Nephron (organoid): Measurements from ENCODE around the gene OR5D16.
"Not testable (repeated sequence)": the region's sequence is repeated elsewhere in the genome, so short reads cannot be mapped to it uniquely, and the experiment has no call there.

ENCODE experiments used
- H3K27ac Mint-ChIP-seq, 3 experiments: 2 replicates each; pipeline ENCODE4 v1.8.0; 2020; ENCODE audit warnings: mixed read lengths in 3 of 3, mild to moderate bottlenecking in 2 of 3, moderate library complexity in 1 of 3
- H3K27me3 Mint-ChIP-seq: 2 replicates; pipeline ENCODE4 v1.8.0; 2021; ENCODE audit warnings: low read depth, mild to moderate bottlenecking, moderate library complexity, mixed read lengths
- H3K36me3 Mint-ChIP-seq: 2 replicates; pipeline ENCODE4 v1.8.0; 2020; ENCODE audit warnings: low read depth, mixed read lengths
- H3K4me1 Mint-ChIP-seq: 2 replicates; pipeline ENCODE4 v1.8.0; 2020; ENCODE audit warnings: mixed read lengths
- H3K4me3 Mint-ChIP-seq, 3 experiments: 2 replicates each; pipeline ENCODE4 v1.8.0; 2020; ENCODE audit warnings: mild to moderate bottlenecking in 3 of 3, mixed read lengths in 3 of 3, moderate library complexity in 2 of 3
- H3K9me3 Mint-ChIP-seq: 2 replicates; pipeline ENCODE4 v1.8.0; 2020; ENCODE audit warnings: mixed read lengths

The OR5D16 gene

GRCh38 chr11:55882997-55883396 is 44.4 kb downstream of the OR5D16 start, which contains the start of gene TRIM51:
Gene TRIM51, plus strand, starts transcription at chr11:55883297. Its CDS starts 2,132 bp downstream, at chr11:55885429.
- H3K27me3 Mint-ChIP-seq, H3K36me3 Mint-ChIP-seq, H3K4me3 Mint-ChIP-seq, H3K4me1 Mint-ChIP-seq, H3K27ac Mint-ChIP-seq: not testable (repeated sequence)
- peaks cover 15% of the 10 kb centered on the region for H3K9me3 Mint-ChIP-seq

DNA sequence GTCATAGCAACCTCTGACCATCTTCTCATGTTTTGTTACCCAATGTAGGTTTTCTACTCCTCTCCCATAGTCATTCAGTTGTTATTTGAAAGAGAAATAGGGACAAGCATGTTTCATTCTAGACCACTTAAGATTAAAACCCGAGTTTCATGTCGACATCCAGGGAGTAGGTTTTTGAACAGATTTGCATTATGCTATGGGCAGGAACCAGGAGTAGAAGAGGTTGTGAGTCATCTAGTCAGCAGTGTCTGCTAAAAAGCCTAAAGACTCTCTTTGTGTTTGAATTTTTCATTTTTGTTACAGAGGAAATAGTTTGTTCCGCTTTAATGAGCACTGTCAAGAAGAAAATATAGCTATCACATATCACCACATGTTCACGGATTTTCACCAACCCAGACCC is 46.4 kb downstream of the OR5D16 start:
- not testable (repeated sequence) for H3K27me3 Mint-ChIP-seq, H3K36me3 Mint-ChIP-seq, H3K27ac Mint-ChIP-seq, H3K4me1 Mint-ChIP-seq, H3K4me3 Mint-ChIP-seq
- peaks cover 15% of the 10 kb centered on the region for H3K9me3 Mint-ChIP-seq

- not testable (repeated sequence) for H3K4me3 Mint-ChIP-seq, H3K4me1 Mint-ChIP-seq, H3K27ac Mint-ChIP-seq, H3K27me3 Mint-ChIP-seq, H3K36me3 Mint-ChIP-seq
- peaks cover 15% of the 10 kb centered on the region for H3K9me3 Mint-ChIP-seq
Observed at GRCh38 chr11:55885481-55885880, 46.9 kb downstream of the OR5D16 start.
